ENCODE results near the gene DPYSL4. TPM values are rescaled to one million over a fixed set of nuclear protein-coding genes. Genes with fewer than 3 reads are reported as not detected.

Gene DPYSL4
- total RNA-seq, 1 donor from 2014 or later, result 55.9 TPM

- Mint-ChIP-seq H3K9me3 (ENCODE audit: low read depth) (no peaks in the 10 kb centered on the region), H3K27me3 (peaks cover 3% of the 10 kb centered on the region), H3K4me3 (ENCODE audit: low read depth) (no peak overlapping the region), H3K36me3 (ENCODE audit: insufficient read depth) (no peaks in the 10 kb centered on the region), H3K4me1 (ENCODE audit: low read depth) (no peaks in the 10 kb centered on the region), H3K27ac (no peak overlapping the region)
- no peak for TF ChIP-seq CTCF (IDR thresholded peaks at IDR 0.05; ENCODE audit: unreplicated experiment)
- DNase-seq (ENCODE audit: low spot score, unreplicated experiment), result no peak
Observed at GRCh38 chr10:132144086-132144485, 42.7 kb upstream of the DPYSL4 start.

GRCh38 chr10:132145002-132145401 lies 41.7 kb upstream of the DPYSL4 start:
- Mint-ChIP-seq H3K36me3 (ENCODE audit: insufficient read depth) (no peaks in the 10 kb centered on the region), H3K4me1 (ENCODE audit: low read depth) (no peaks in the 10 kb centered on the region), H3K27me3 (peaks cover 3% of the 10 kb centered on the region), H3K27ac (no peak overlapping the region), H3K9me3 (ENCODE audit: low read depth) (no peaks in the 10 kb centered on the region), H3K4me3 (ENCODE audit: low read depth) (no peak overlapping the region)
- no peak for DNase-seq (ENCODE audit: low spot score, unreplicated experiment)
- TF ChIP-seq CTCF (IDR thresholded peaks at IDR 0.05; ENCODE audit: unreplicated experiment), result no peak

GRCh38 chr10:132145521-132146185 lies 41.1 kb upstream of the DPYSL4 start:
- no peak overlapping the region for H3K4me3 Mint-ChIP-seq (ENCODE audit: low read depth)
- no peak for TF ChIP-seq CTCF (IDR thresholded peaks at IDR 0.05; ENCODE audit: unreplicated experiment)
- no peak overlapping the region for H3K27ac Mint-ChIP-seq
- H3K4me1 Mint-ChIP-seq (ENCODE audit: low read depth), result no peaks in the 10 kb centered on the region
- no peak for DNase-seq (ENCODE audit: low spot score, unreplicated experiment)
- no peaks in the 10 kb centered on the region for H3K9me3 Mint-ChIP-seq (ENCODE audit: low read depth)
- peaks cover 3% of the 10 kb centered on the region for H3K27me3 Mint-ChIP-seq
- H3K36me3 Mint-ChIP-seq (ENCODE audit: insufficient read depth), result no peaks in the 10 kb centered on the region

GRCh38 chr10:132146271-132146671 lies 40.5 kb upstream of the DPYSL4 start:
- no peak overlapping the region for H3K4me3 Mint-ChIP-seq (ENCODE audit: low read depth)
- DNase-seq (ENCODE audit: low spot score, unreplicated experiment), result no peak
- no peaks in the 10 kb centered on the region for H3K4me1 Mint-ChIP-seq (ENCODE audit: low read depth)
- no peak overlapping the region for H3K27ac Mint-ChIP-seq
- no peaks in the 10 kb centered on the region for H3K9me3 Mint-ChIP-seq (ENCODE audit: low read depth)
- no peak for TF ChIP-seq CTCF (IDR thresholded peaks at IDR 0.05; ENCODE audit: unreplicated experiment)
- no peaks in the 10 kb centered on the region for H3K36me3 Mint-ChIP-seq (ENCODE audit: insufficient read depth)
- peaks cover 3% of the 10 kb centered on the region for H3K27me3 Mint-ChIP-seq

- TF ChIP-seq CTCF (IDR thresholded peaks at IDR 0.05; ENCODE audit: unreplicated experiment), result no peak
- peaks cover 3% of the 10 kb centered on the region for H3K27me3 Mint-ChIP-seq
- no peak overlapping the region for H3K4me3 Mint-ChIP-seq (ENCODE audit: low read depth)
- no peaks in the 10 kb centered on the region for H3K4me1 Mint-ChIP-seq (ENCODE audit: low read depth)
- no peaks in the 10 kb centered on the region for H3K36me3 Mint-ChIP-seq (ENCODE audit: insufficient read depth)
- DNase-seq (ENCODE audit: low spot score, unreplicated experiment), result no peak
- no peak overlapping the region for H3K27ac Mint-ChIP-seq
- no peaks in the 10 kb centered on the region for H3K9me3 Mint-ChIP-seq (ENCODE audit: low read depth)
Observed at GRCh38 chr10:132146941-132147915, 39.5 kb upstream of the DPYSL4 start.

Measured in progenitor cell of endocrine pancreas (in vitro differentiated cells).